Left cardiac atrium (tissue), 4 donors: ENCODE measurements around the gene TBXT. TPM values are rescaled to one million over a fixed set of nuclear protein-coding genes. Genes with fewer than 3 reads are reported as not detected.
"Not testable (repeated sequence)": the region's sequence is repeated elsewhere in the genome, so short reads cannot be mapped to it uniquely, and the experiment has no call there.

ENCODE experiments used
- ATAC-seq, 2 donors: fragments of 200-7000 bp; cut with Tn5 transposase; one replicate each; pipeline ENCODE4 v1.9.1; 2020; ENCODE audit warnings: mild to moderate bottlenecking in 2 of 2, moderate library complexity in 2 of 2
- DNase-seq: peaks from one replicate; pipeline ENCODE4 v3.0.0-alpha.2; 2020
- intact Hi-C, 2 donors: fragments of 100-400 bp; cut with DNase I; formaldehyde crosslinking; loops; one replicate each; pipeline versions ENCODE4 v1.14.1 to v1.15.1; 2022 to 2023
- total RNA-seq, 2 donors: library from RNA; stranded (reverse); fragmentation: NEBNext Ultra II Directional; extraction: Animal tissue kit (Norgen Biotek cat#: 25700); gene quantifications; one replicate each; pipeline ENCODE4 v1.2.1, GENCODE V29; 2021
- donor health status: DM: no; HTN: yes; CAD: no.
- donor health status: DM: no; HTN: yes; CAD: no; lungs with severe emphysema.
- donor health status: DM: yes; HTN: yes; CAD: no.
- donor health status: Dilated cardiomyopathy.

TBXT gene
- total RNA-seq, 2 donors from 2014 or later: not detected

GRCh38 chr6:166123115-166123514 is 44.5 kb downstream of the TBXT start:
- ATAC-seq, DNase-seq, intact Hi-C loops: not testable (repeated sequence)

GRCh38 chr6:166121726-166122125 is 45.9 kb downstream of the TBXT start:
- ATAC-seq (no peak), DNase-seq (no peak)
- intact Hi-C loops: no loop called here

GRCh38 chr6:166119116-166119911 is 48.3 kb downstream of the TBXT start:
- ATAC-seq (no peak), DNase-seq (no peak)
- intact Hi-C loops: loop anchor here in 1 of 2 donors (10.0 kb wide), 1 partner anchor 685 kb away; no protein-coding TSS in a partner anchor

- ATAC-seq (no peak), DNase-seq (no peak)
- intact Hi-C loops: loop anchor here in 1 of 2 donors (10.0 kb wide), 1 partner anchor 681 kb away; no protein-coding TSS in a partner anchor
Measured at GRCh38 chr6:166115609-166116008, 52.0 kb downstream of the TBXT start.

GRCh38 chr6:166112580-166112979 is 55.1 kb downstream of the TBXT start:
- DNase-seq: no peak
- peak in 1 of 2 donors; percentile 75 for ATAC-seq
- intact Hi-C loops: loop anchor here in 1 of 2 donors (10.0 kb wide), 1 partner anchor 678 kb away; no protein-coding TSS in a partner anchor

GRCh38 chr6:166109608-166110007 is 58.0 kb downstream of the TBXT start:
- intact Hi-C loops: loop anchor here in 1 of 2 donors (10.0 kb wide), 1 partner anchor 675 kb away; no protein-coding TSS in a partner anchor
- DNase-seq: no peak
- ATAC-seq: no peak

Other genes starting within 250 kb of the TBXT start
- under 1 TPM; 0.26 to 0.65 TPM for gene PRR18, start 140.5 kb upstream of the TBXT start, total RNA-seq
- 10 to 100 TPM; 26.3 to 28.0 TPM for gene SFT2D1, start 174.7 kb upstream of the TBXT start, total RNA-seq
- gene MPC1, start 215.1 kb upstream of the TBXT start, total RNA-seq: 100 to 1,000 TPM; 273 to 352 TPM